SK-N-SH treated with all-trans-retinoic acid at 6 μM for 48 hours (cell line): ENCODE measurements around the gene C6orf136.

Source experiments
- CREB5 ChIP-seq: fragments of 250-450 bp; sonication (Bioruptor Pico); IDR thresholded peaks from 2 replicates; pipeline ENCODE4 v1.5.1; 2020; ENCODE audit warnings: low read depth, mild to moderate bottlenecking, moderate library complexity
- PATZ1 ChIP-seq: fragments of 250-450 bp; sonication (Bioruptor Pico); IDR thresholded peaks from 2 replicates; pipeline ENCODE4 v1.8.0; 2020; ENCODE audit warnings: mild to moderate bottlenecking, moderate library complexity, borderline replicate concordance
- POU6F1 ChIP-seq: fragments of 250-450 bp; sonication (Bioruptor Pico); IDR thresholded peaks from 2 replicates; pipeline ENCODE4 v1.8.0; 2021; ENCODE audit warnings: low read depth, mild to moderate bottlenecking, moderate library complexity, borderline replicate concordance
- TCF4 ChIP-seq: fragments of 250-450 bp; sonication (Bioruptor Pico); IDR thresholded peaks from 2 replicates; pipeline ENCODE4 v1.8.0; 2021; ENCODE audit warnings: mild to moderate bottlenecking, moderate library complexity, borderline replicate concordance

DNA sequence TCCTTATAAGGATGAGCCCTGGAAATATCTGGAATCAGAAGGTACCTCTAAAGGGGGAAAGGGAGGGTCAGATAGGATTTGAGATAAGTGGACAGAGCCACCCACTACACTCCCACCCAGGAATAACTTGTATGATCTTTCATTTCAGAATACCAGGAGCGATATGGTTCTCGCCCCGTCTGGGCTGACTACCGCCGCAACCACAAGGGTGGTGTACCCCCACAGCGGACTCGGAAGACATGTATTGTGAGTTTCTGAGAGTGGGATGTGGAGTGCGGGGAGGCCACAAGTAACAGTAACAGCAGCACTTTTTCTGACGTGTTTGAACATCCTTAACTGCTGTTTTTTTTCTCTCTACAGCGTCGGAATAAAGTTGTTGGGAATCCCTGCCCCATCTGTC, 27.4 kb upstream of the C6orf136 start:
- TF ChIP-seq PATZ1 (CRISPR knock-in tag), result no peak
- no peak for TF ChIP-seq POU6F1 (CRISPR knock-in tag)
- no peak for TF ChIP-seq CREB5 (CRISPR knock-in tag)
- no peak for TF ChIP-seq TCF4
